ENCODE data around the gene RPP14. TPM values are rescaled to one million over a fixed set of nuclear protein-coding genes. Genes with fewer than 3 reads are reported as not detected.
"Not testable (repeated sequence)": the region's sequence is repeated elsewhere in the genome, so short reads cannot be mapped to it uniquely, and the experiment has no call there.

Gene RPP14
- total RNA-seq, 1 experiment from 2014 or later: 30.0 TPM

GRCh38 chr3:58288011-58288728 is 17.9 kb upstream of the RPP14 start:
- no peaks in the 10 kb centered on the region for H3K27me3 ChIP-seq (ENCODE audit: low read length)
- DNase-seq: no peak
- H3K4me2 ChIP-seq (ENCODE audit: low read length): no peak overlapping the region
- intact Hi-C loops (cut with micrococcal nuclease): no loop called here
- no peaks in the 10 kb centered on the region for H3K9me3 ChIP-seq (ENCODE audit: low read length)
- H2AFZ ChIP-seq (ENCODE audit: low read length): no peak overlapping the region
- no peaks in the 10 kb centered on the region for H3K4me1 ChIP-seq (ENCODE audit: insufficient read depth, low read length)
- no peaks in the 10 kb centered on the region for H3K79me2 ChIP-seq (ENCODE audit: low read length)
- BruUV-seq (replicated peaks): no TSS peak
- no peaks in the 10 kb centered on the region for H3K9me2 ChIP-seq (replicated peaks; ENCODE audit: low read length)
- ChIA-PET CTCF (interaction anchor here (0.5 kb wide), 1 partner anchor 92 kb away, joined by 4 read pairs; no protein-coding TSS in a partner anchor), POLR2A (ENCODE audit: unreplicated experiment) (no interaction called here)
- no peaks in the 10 kb centered on the region for H3F3A ChIP-seq (ENCODE audit: low read length, unreplicated experiment)
- no peaks in the 10 kb centered on the region for H4K20me1 ChIP-seq (ENCODE audit: low read length)
- TF ChIP-seq, protein P1, sequence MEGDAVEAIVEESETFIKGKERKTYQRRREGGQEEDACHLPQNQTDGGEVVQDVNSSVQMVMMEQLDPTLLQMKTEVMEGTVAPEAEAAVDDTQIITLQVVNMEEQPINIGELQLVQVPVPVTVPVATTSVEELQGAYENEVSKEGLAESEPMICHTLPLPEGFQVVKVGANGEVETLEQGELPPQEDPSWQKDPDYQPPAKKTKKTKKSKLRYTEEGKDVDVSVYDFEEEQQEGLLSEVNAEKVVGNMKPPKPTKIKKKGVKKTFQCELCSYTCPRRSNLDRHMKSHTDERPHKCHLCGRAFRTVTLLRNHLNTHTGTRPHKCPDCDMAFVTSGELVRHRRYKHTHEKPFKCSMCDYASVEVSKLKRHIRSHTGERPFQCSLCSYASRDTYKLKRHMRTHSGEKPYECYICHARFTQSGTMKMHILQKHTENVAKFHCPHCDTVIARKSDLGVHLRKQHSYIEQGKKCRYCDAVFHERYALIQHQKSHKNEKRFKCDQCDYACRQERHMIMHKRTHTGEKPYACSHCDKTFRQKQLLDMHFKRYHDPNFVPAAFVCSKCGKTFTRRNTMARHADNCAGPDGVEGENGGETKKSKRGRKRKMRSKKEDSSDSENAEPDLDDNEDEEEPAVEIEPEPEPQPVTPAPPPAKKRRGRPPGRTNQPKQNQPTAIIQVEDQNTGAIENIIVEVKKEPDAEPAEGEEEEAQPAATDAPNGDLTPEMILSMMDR (conservative IDR thresholded peaks at IDR 0.05; ENCODE audit: low read depth, low read length): peak; percentile 45; the same call in 1 of the 2 replicates
- no peak for TF ChIP-seq EZH2phosphoT487 (IDR thresholded peaks at IDR 0.05; ENCODE audit: borderline replicate concordance, low read length)
- H3K27ac ChIP-seq (ENCODE audit: low read length): no peak overlapping the region
- peak; percentile 38; the same call in 1 of the 2 replicates for ATAC-seq
- H3K9ac ChIP-seq (ENCODE audit: low read length): no peak overlapping the region
- no peak overlapping the region for H3K4me3 ChIP-seq (ENCODE audit: low read length)
- H3K36me3 ChIP-seq (ENCODE audit: low read depth, low read length): 0 out of 2 replicates have a peak, but pooled peaks cover 2% of the 10 kb centered on the region

DNA sequence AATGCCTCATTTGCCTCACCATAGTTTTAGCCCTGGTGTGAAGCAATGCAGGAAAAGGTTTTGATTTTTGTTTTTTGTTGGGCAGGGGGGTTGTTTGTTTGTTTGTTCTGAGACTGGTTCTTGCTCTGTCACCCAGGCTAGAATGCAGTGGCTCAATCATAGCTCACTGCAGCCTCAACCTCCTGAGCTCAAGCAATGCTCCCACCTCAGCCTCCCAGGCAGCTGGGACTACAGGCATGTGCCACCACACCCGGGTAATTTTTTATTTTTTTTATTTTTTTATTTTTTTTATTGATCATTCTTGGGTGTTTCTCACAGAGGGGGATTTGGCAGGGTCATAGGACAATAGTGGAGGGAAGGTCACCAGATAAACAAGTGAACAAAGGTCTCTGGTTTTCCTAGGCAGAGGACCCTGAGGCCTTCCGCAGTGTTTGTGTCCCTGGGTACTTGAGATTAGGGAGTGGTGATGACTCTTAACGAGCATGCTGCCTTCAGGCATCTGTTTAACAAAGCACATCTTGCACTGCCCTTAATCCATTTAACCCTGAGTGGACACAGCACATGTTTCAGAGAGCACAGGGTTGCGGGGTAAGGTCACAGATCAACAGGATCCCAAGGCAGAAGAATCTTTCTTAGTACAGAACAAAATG is 17.0 kb upstream of the RPP14 start:
- H3K4me1 ChIP-seq (ENCODE audit: insufficient read depth, low read length); H3F3A ChIP-seq (ENCODE audit: low read length, unreplicated experiment); H3K9ac ChIP-seq (ENCODE audit: low read length); H3K9me2 ChIP-seq (replicated peaks; ENCODE audit: low read length); H2AFZ ChIP-seq (ENCODE audit: low read length); H3K27ac ChIP-seq (ENCODE audit: low read length); H3K4me3 ChIP-seq (ENCODE audit: low read length); H3K79me2 ChIP-seq (ENCODE audit: low read length); H3K9me3 ChIP-seq (ENCODE audit: low read length); BruUV-seq (replicated peaks); H4K20me1 ChIP-seq (ENCODE audit: low read length); ATAC-seq; POLR2A ChIA-PET (ENCODE audit: unreplicated experiment); intact Hi-C loops (cut with micrococcal nuclease); H3K27me3 ChIP-seq (ENCODE audit: low read length); H3K36me3 ChIP-seq (ENCODE audit: low read depth, low read length); H3K4me2 ChIP-seq (ENCODE audit: low read length); CTCF ChIA-PET; DNase-seq: not testable (repeated sequence)

- H3F3A ChIP-seq (ENCODE audit: low read length, unreplicated experiment); H3K9ac ChIP-seq (ENCODE audit: low read length); BruUV-seq (replicated peaks); H3K79me2 ChIP-seq (ENCODE audit: low read length); ATAC-seq; POLR2A ChIA-PET (ENCODE audit: unreplicated experiment); DNase-seq; H3K4me3 ChIP-seq (ENCODE audit: low read length); H4K20me1 ChIP-seq (ENCODE audit: low read length); CTCF ChIA-PET; H2AFZ ChIP-seq (ENCODE audit: low read length); H3K4me2 ChIP-seq (ENCODE audit: low read length); H3K27ac ChIP-seq (ENCODE audit: low read length); H3K27me3 ChIP-seq (ENCODE audit: low read length); H3K9me3 ChIP-seq (ENCODE audit: low read length); H3K9me2 ChIP-seq (replicated peaks; ENCODE audit: low read length); H3K36me3 ChIP-seq (ENCODE audit: low read depth, low read length); intact Hi-C loops (cut with micrococcal nuclease); H3K4me1 ChIP-seq (ENCODE audit: insufficient read depth, low read length): not testable (repeated sequence)
Observed at GRCh38 chr3:58290446-58290845, 15.6 kb upstream of the RPP14 start.

All from PC-3 (cell line).